Left ventricle myocardium inferior (tissue), 1 donor: ENCODE measurements around the gene BCR. TPM values are rescaled to one million over a fixed set of nuclear protein-coding genes. Genes with fewer than 3 reads are reported as not detected.

Experiments
- DNase-seq: peaks from one replicate; pipeline ENCODE4 v3.0.0-alpha.2; 2020
- H3K27ac ChIP-seq: fragments of 200-600 bp; replicated peaks from 2 replicates; pipeline ENCODE4 v1.8.0; 2021
- H3K27me3 ChIP-seq: fragments of 200-600 bp; 2 replicates; pipeline ENCODE4 v1.8.0; 2021; ENCODE audit warnings: low read depth
- H3K36me3 ChIP-seq: fragments of 200-600 bp; 2 replicates; pipeline ENCODE4 v1.8.0; 2021
- H3K4me1 ChIP-seq: fragments of 200-600 bp; 2 replicates; pipeline ENCODE4 v1.8.0; 2021
- H3K4me3 ChIP-seq: fragments of 200-600 bp; 2 replicates; pipeline ENCODE4 v1.8.0; 2021; ENCODE audit warnings: mild to moderate bottlenecking, moderate library complexity
- H3K9me3 ChIP-seq: fragments of 200-600 bp; replicated peaks from 2 replicates; pipeline ENCODE4 v1.8.0; 2021
- CTCF ChIP-seq: fragments of 200-600 bp; IDR thresholded peaks from 2 replicates; pipeline ENCODE4 v1.8.0; 2021; ENCODE audit warnings: antibody characterized with exemption, mild to moderate bottlenecking, borderline replicate concordance
- intact Hi-C: fragments of 100-400 bp; cut with micrococcal nuclease; formaldehyde crosslinking; loops from one replicate; pipeline ENCODE4 v1.11.0; 2022
- total RNA-seq: library from RNA; stranded (reverse); fragmentation: NEBNext Ultra II Directional; extraction: Animal tissue kit (Norgen Biotek cat#: 25700); gene quantifications from one replicate; pipeline ENCODE4 v1.2.1, GENCODE V29; 2021
- donor health status: DM: no; HTN: yes; CAD: no; lungs with severe emphysema.

The BCR gene
- total RNA-seq, 1 donor from 2014 or later: 26.7 TPM

GRCh38 chr22:23274146-23274526 lies 93.8 kb downstream of the BCR start:
- no peak overlapping the region for H3K4me3 ChIP-seq
- no peak overlapping the region for H3K27ac ChIP-seq
- H3K27me3 ChIP-seq: no peaks in the 10 kb centered on the region
- intact Hi-C loops: no loop called here
- DNase-seq: no peak
- no peak for TF ChIP-seq CTCF
- no peaks in the 10 kb centered on the region for H3K9me3 ChIP-seq
- H3K4me1 ChIP-seq: peaks cover 12% of the 10 kb centered on the region
- H3K36me3 ChIP-seq: peaks cover 67% of the 10 kb centered on the region

- intact Hi-C loops: no loop called here
- no peak for DNase-seq
- H3K9me3 ChIP-seq: no peaks in the 10 kb centered on the region
These were observed 94.8 kb downstream of the BCR start for GRCh38 chr22:23274891-23275694.

GRCh38 chr22:23275751-23276150 lies 95.4 kb downstream of the BCR start:
- intact Hi-C loops: no loop called here
- no peak overlapping the region for H3K27ac ChIP-seq
- no peak for DNase-seq
- no peak overlapping the region for H3K4me3 ChIP-seq
- H3K4me1 ChIP-seq: peaks cover 19% of the 10 kb centered on the region
- no peaks in the 10 kb centered on the region for H3K9me3 ChIP-seq
- no peaks in the 10 kb centered on the region for H3K27me3 ChIP-seq
- H3K36me3 ChIP-seq: peaks cover 54% of the 10 kb centered on the region
- TF ChIP-seq CTCF: no peak

More at GRCh38 chr22:23274891-23275694, 94.8 kb downstream of the BCR start:
- Histone ChIP-seq H3K4me1 (peaks cover 19% of the 10 kb centered on the region), H3K27me3 (no peaks in the 10 kb centered on the region), H3K36me3 (peaks cover 58% of the 10 kb centered on the region), H3K4me3 (no peak overlapping the region), H3K27ac (no peak overlapping the region)
- no peak for TF ChIP-seq CTCF

- intact Hi-C loops: no loop called here
These were observed 96.6 kb downstream of the BCR start for GRCh38 chr22:23276656-23277582.

More at GRCh38 chr22:23276656-23277582, 96.6 kb downstream of the BCR start:
- H3K27ac ChIP-seq: no peak overlapping the region
- no peak for DNase-seq
- H3K36me3 ChIP-seq: peaks cover 44% of the 10 kb centered on the region
- no peak for TF ChIP-seq CTCF
- no peaks in the 10 kb centered on the region for H3K9me3 ChIP-seq
- no peak overlapping the region for H3K4me3 ChIP-seq
- H3K27me3 ChIP-seq: no peaks in the 10 kb centered on the region
- peaks cover 26% of the 10 kb centered on the region for H3K4me1 ChIP-seq
